HG02970 (cell line): ENCODE results near the gene SPAG16.
"Not testable (repeated sequence)": the region's sequence is repeated elsewhere in the genome, so short reads cannot be mapped to it uniquely, and the experiment has no call there.

ENCODE experiments used
- ATAC-seq: cut with Tn5 transposase; IDR thresholded peaks from one replicate; pipeline ENCODE4 v1.9.1; 2021; ENCODE audit warnings: mild to moderate bottlenecking, moderate library complexity, moderate number of reproducible peaks; ENCODE audit not compliant: unreplicated experiment, low FRiP score

SPAG16 gene

GRCh38 chr2:214051585-214051984 is 767.3 kb downstream of the SPAG16 start:
- ATAC-seq = no peak

GRCh38 chr2:214052235-214052634 is 768.0 kb downstream of the SPAG16 start:
- ATAC-seq = no peak

- ATAC-seq = no peak
Observed at GRCh38 chr2:214057986-214058385, 773.7 kb downstream of the SPAG16 start.

- ATAC-seq = not testable (repeated sequence)
Observed at GRCh38 chr2:214062279-214062678, 778.0 kb downstream of the SPAG16 start.

- ATAC-seq = no peak
Observed at GRCh38 chr2:214064471-214064870, 780.2 kb downstream of the SPAG16 start.

GRCh38 chr2:214066862-214067261 is 782.6 kb downstream of the SPAG16 start:
- no peak for ATAC-seq

GRCh38 chr2:214069254-214069653 is 785.0 kb downstream of the SPAG16 start:
- no peak for ATAC-seq

- ATAC-seq = no peak
Observed at GRCh38 chr2:214075456-214075855, 791.2 kb downstream of the SPAG16 start.

- ATAC-seq = no peak
Observed at GRCh38 chr2:214076527-214076926, 792.3 kb downstream of the SPAG16 start.

- ATAC-seq = no peak
Observed at GRCh38 chr2:214077727-214078126, 793.5 kb downstream of the SPAG16 start.

- ATAC-seq = no peak
Observed at GRCh38 chr2:214079032-214079431, 794.8 kb downstream of the SPAG16 start.

GRCh38 chr2:214088536-214088935 is 804.3 kb downstream of the SPAG16 start:
- no peak for ATAC-seq

- no peak for ATAC-seq
Observed at GRCh38 chr2:214096208-214096715, 812.0 kb downstream of the SPAG16 start.

GRCh38 chr2:214098811-214099210 is 814.5 kb downstream of the SPAG16 start:
- ATAC-seq = no peak

GRCh38 chr2:214100488-214100887 is 816.2 kb downstream of the SPAG16 start:
- no peak for ATAC-seq

GRCh38 chr2:214103276-214104001 is 819.2 kb downstream of the SPAG16 start:
- no peak for ATAC-seq

GRCh38 chr2:214104219-214104618 is 820.0 kb downstream of the SPAG16 start:
- no peak for ATAC-seq

- no peak for ATAC-seq
Observed at GRCh38 chr2:214104967-214105366, 820.7 kb downstream of the SPAG16 start.

- ATAC-seq = no peak
Observed at GRCh38 chr2:214107726-214108125, 823.5 kb downstream of the SPAG16 start.

- no peak for ATAC-seq
Observed at GRCh38 chr2:214108598-214108997, 824.3 kb downstream of the SPAG16 start.

GRCh38 chr2:214117054-214117453 is 832.8 kb downstream of the SPAG16 start:
- no peak for ATAC-seq

GRCh38 chr2:214126135-214126534 is 841.9 kb downstream of the SPAG16 start:
- ATAC-seq = no peak
